HG03066 (cell line): ENCODE data around the gene COL23A1.

Experiments
- ATAC-seq: cut with Tn5 transposase; IDR thresholded peaks from one replicate; pipeline ENCODE4 v1.9.1; 2021; ENCODE audit warnings: low read depth; ENCODE audit not compliant: unreplicated experiment

COL23A1 gene

DNA sequence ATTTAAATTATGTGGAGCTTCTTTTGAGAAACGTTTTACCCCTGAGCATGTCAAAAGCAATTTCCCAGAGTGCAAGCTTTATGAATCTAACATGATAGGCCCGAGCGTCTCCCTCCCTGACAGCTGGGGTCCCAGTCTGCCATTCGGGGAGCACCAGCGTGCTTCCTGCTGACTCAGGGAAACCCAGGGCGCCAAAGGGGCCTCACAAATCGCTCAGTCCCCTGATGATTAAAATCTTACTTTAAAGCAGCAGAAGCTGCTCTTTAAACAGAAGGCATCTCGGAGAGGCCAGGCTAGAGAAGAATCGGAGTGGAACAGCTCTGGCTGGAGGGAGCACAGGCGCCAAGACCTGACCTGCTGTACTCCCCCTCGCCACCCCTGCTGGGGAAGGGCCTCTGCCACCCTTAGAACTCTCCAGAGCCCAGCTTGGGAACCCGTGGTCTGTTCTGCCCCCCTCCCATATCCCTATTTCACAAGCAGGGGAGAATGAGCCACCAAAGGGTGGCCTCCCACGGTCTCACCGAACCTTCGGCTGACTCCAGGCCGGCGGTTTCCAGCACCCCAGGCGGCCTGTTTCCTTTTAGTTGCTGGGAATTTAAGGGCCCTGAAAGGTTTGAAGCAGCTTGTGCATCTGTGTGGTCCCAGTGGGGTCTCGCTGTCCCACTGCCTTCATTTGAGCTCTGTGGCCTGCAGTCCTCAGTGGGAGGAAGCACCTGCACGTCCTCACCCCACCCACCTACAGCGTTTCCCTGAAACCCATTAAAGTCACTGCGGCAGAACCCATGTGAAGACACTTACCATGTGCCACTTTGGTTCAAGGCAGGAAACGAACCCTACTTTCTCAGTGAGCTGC, 147.6 kb downstream of the COL23A1 start:
- no peak for ATAC-seq

GRCh38 chr5:178441486-178442270, 148.5 kb downstream of the COL23A1 start:
- ATAC-seq = no peak

GRCh38 chr5:178440181-178440580, 150.0 kb downstream of the COL23A1 start:
- no peak for ATAC-seq

- no peak for ATAC-seq
Observed at GRCh38 chr5:178439493-178440180, 150.6 kb downstream of the COL23A1 start.

GRCh38 chr5:178438796-178439195, 151.4 kb downstream of the COL23A1 start:
- ATAC-seq = no peak

DNA sequence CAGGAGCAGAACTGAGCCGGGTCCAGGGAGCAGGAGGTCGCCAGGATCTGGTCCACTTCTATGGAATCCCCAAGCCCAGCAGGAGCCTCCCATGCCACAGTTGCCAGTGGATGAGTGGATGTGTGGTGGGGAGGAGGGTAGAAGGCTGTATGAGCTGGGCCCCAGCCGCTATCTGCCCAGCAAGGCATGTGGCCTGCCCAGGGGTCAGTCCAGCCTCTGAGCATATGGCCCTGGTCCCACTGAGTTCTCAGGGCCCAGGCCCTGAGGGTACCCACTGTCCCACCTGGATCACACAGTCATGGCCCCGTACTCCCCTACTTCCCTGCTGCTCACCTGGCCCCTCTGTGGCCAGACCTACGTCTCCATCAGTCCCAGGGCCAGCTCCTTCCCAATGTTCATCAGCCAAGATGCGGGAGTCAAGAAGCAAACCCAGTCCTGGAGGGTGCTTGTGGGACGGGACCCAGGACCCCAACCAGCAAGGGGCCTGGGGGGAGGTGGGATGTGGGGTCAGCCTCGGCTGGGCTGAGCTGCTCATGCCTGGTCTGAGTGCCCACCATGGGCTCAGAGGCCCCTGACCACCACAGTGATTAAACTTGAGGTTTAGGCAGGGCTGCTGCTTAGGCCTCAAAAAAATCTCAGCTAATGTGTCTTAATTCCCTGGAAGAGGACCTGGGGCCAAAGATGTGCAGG, 152.7 kb downstream of the COL23A1 start:
- no peak for ATAC-seq

DNA sequence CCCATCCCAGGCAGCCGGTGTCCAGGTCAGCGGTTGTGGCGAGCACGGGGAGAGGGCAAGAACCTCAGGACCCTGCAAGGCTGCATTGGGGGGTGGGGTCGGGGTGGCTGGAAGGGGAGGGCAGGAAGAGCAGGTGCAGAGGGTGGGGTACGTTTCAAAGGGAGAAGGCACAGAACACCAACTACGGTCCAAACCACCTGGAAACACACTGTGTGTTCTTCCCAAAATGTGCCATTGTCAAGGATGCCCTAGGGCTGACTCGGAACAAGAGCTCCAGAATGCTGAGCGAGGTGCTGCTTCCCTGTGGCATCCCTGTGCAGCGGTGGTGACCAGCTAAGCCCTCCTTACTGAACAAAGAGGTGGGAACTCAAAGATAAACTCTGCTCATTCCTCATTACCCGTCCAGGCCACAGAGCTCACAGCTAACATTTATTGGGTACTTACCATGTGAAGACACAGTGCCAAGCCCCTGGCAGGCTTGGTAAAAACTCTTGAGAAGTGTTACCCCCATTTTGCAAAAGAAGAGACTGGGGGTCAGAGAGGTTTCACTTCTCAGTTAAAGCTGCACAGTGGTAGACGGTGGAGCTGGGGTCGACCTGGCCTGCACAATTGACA, 153.8 kb downstream of the COL23A1 start:
- ATAC-seq = no peak

GRCh38 chr5:178435321-178436238, 154.6 kb downstream of the COL23A1 start:
- ATAC-seq = no peak

- no peak for ATAC-seq
Observed at GRCh38 chr5:178434851-178435250, 155.3 kb downstream of the COL23A1 start.

DNA sequence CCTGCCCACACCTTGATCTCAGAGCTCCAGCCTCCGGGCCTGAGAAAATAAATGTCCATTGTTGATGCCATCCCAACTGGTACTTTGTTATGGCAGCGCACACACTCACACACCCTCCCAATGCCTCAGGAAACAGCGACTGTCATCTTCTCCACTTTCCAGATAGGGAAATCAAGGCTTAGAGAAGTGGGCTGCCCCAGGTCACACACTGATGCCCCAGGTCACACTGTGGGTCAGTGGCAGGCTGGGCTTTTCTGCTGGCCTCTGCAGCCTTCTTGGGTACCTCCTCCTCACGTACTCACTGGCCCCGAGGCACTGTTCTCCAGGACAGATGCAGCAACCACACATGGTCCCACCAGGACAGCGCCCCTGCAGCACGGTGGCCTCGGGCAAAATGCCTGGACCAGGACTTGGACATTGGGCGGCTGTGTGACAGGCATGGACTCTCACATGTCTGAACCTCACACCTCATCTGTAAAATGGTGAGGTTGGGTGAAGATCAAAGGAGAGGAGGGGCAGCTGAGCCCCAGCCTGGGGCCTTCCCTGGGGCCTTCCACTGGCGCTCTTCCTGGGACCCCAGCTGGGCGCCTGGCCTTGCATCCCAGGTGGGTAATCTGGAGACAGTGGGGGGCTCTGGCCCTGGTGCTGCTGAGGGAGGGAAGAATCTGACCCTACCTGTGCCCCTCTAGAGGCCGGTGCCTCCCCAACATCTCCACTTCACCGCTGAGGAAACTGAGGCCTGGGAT, 156.0 kb downstream of the COL23A1 start:
- ATAC-seq = no peak

DNA sequence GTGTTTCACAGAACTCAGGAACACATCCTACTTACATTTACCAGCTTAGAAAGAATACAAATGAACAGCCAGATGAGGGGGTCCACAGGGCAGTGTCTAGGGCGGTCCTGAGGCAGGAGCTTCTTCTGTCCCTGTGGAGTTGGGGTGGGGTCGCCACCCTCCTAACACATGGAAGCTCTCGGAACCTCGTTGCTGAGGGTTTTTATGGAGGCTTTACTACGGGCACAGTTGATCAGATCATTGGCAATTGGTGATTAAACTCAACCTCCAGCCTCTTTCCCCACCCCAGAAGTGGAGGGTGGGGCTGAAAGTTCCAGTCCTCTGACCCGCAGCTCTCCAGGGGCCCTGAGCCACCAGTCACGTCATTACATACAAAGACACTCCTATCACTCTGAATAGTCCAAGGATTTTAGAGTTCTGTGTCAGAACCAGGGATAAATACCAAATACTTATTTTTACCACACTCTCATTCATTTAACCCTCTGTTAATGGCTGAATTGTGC, 156.9 kb downstream of the COL23A1 start:
- ATAC-seq = no peak

DNA sequence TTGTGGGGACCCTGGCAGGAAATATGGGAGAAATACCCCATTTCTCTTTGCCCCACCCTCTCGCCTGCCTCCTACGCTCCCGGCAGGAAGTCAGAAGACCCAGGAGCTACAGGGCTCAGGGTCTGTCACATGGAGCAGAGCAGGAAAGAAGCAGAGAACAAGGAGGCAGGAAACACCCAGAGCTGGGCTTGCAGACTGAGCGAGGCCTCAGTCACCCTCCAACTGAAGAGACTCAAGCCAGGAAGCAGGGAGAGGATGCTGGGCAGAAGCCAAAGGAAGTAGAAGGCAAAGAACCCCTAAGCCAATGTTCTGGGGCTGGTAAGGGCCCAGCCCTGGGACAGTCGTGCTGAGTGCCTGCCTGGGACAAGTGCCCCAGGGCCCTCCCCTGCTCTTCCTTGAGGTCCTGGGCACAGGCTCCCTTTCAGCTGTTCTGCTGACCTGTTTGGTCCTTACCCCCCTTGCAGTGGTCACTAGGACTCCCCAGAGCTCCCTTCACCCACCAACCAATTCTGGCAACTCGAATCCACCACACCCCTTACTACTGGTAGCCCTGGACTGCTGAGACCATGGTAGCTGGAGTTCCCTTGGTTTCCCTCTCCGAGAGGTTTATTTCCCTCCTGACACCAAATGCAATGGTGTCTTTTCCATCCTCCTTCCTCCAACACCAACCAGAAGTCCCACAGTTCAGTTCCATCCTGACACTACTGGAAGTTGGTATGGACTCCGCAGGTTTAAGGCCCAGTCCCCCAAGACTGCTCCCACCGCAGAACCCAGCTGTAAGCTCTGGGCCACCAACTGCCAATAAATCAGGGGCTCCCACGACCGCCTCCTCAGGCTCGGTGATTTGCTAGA, 157.5 kb downstream of the COL23A1 start:
- no peak for ATAC-seq

- ATAC-seq = no peak
Observed at GRCh38 chr5:178431782-178432165, 158.4 kb downstream of the COL23A1 start.

DNA sequence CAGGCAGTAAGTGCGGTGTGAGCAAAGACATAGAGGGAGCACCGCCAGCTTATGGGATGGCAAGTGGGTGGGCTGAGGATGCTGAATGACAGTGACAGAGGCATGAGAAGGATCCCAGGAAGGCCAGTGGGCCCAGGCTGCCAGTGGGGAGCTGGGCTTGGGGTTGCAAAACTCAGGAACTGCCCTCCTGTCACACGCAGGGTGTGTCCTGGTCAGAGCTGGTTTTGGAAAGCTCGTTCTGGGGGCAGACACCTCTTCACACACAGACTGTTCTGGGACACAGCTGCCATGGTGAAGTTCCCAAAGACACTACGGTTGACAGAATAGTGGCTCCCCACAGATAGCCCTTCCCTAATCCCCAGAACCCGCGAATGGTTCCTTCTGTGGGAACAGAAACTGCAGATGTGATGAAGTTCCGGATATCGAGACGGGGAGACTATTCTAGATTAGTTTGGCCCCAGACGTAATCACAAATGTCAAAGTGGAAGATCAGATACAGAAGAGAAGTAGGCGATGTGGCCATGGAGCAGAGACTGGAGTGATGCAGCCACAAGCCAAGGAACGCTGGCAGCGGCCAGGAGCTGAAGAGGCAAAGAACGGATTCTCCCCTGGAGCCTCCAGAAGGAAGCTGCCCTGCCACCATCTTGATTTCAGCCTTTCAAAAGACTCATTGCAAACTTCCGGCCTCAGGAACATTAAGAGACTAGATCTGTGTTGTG, 159.0 kb downstream of the COL23A1 start:
- no peak for ATAC-seq

DNA sequence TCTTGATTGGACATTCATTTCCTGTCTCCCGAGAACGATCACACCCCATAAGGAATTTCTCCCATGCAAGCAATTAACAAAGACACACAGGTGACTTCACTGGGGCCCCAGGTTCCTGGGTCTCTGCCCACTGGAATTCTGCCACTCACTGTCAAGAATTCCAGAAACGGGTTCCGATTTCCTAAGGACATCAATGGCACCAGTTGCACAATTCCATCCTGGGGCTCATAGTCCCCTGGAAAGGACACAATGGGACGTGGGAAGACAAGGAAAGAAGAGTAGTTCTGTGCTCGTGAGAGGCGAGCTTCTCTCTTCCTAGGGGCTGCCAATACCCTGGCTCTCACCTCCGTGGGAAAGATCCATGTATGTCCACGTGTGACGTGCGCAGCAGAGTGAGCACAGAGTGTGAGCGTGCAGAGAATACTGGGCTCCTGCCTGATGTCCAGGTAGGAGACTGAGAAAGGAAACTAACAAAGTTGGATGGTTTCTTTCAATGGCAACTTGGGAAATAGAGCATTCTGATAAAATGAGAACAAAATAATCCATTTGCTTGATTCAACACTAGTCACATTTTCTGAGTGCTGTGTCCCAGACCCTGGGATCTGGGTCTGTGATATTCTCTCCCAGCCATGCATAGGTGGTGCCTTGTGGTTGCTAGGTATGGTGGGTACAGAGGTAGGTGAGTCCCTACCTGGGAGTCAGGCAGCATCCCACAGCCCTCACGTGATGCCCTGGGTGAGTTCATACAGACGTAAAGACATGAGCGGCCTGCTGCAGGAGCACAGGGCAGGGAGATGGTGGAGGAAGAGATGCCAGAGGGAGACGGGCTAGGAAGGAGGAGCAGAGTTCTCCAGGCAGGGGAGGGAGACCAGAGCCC, 159.8 kb downstream of the COL23A1 start:
- no peak for ATAC-seq
